Measurements from ENCODE around the gene KCNJ14. TPM values are rescaled to one million over a fixed set of nuclear protein-coding genes. Genes with fewer than 3 reads are reported as not detected.
A peak's percentile ranks its signal among the peaks of the same experiment; 100 is the strongest.

The KCNJ14 gene
- total RNA-seq, 4 donors from 2014 or later = 0.42 to 0.86 (median 0.51) TPM

- intact Hi-C loops (cut with DNase I) = no loop called here
- TF ChIP-seq EP300 (IDR thresholded peaks at IDR 0.05) (no peak), POLR2AphosphoS5 (IDR thresholded peaks at IDR 0.05) (peak in 1 of 2 donors; percentile 62)
- no peak overlapping the region for H3K27ac ChIP-seq (replicated peaks in 1 of 4)
- WGBS = 14% methylated on average over 24 of the region's 24 CpGs
- no peak for DNase-seq (ENCODE audit: extremely low spot score)
- H3K4me1 ChIP-seq = peaks cover 12 to 35% (median 23%) of the 10 kb centered on the region in 4 donors
- no peaks in the 10 kb centered on the region for H3K36me3 ChIP-seq
- H3K9me3 ChIP-seq = no peaks in the 10 kb centered on the region
- H3K4me3 ChIP-seq = peak overlapping the region; percentile 10 to 40 (median 26)
- H3K27me3 ChIP-seq = peaks cover 0 to 41% (median 29%) of the 10 kb centered on the region in 4 donors
Measured at GRCh38 chr19:48510421-48511268, 55.3 kb downstream of the KCNJ14 start.

GRCh38 chr19:48511321-48511731 is 56.0 kb downstream of the KCNJ14 start:
- Histone ChIP-seq H3K4me1 (peaks cover 12 to 35% (median 23%) of the 10 kb centered on the region in 4 donors), H3K27ac (replicated peaks in 1 of 4) (no peak overlapping the region), H3K4me3 (peak overlapping the region; percentile 10 to 40 (median 26)), H3K36me3 (no peaks in the 10 kb centered on the region), H3K27me3 (peaks cover 0 to 41% (median 29%) of the 10 kb centered on the region in 4 donors), H3K9me3 (no peaks in the 10 kb centered on the region)
- WGBS = 1% methylated on average over 14 of the region's 32 CpGs
- intact Hi-C loops (cut with DNase I) = no loop called here
- DNase-seq (ENCODE audit: extremely low spot score) = no peak
- no peak for TF ChIP-seq POLR2A (IDR thresholded peaks at IDR 0.05; ENCODE audit: low read depth)
- TF ChIP-seq EP300 (IDR thresholded peaks at IDR 0.05) = no peak
- TF ChIP-seq, protein P1, sequence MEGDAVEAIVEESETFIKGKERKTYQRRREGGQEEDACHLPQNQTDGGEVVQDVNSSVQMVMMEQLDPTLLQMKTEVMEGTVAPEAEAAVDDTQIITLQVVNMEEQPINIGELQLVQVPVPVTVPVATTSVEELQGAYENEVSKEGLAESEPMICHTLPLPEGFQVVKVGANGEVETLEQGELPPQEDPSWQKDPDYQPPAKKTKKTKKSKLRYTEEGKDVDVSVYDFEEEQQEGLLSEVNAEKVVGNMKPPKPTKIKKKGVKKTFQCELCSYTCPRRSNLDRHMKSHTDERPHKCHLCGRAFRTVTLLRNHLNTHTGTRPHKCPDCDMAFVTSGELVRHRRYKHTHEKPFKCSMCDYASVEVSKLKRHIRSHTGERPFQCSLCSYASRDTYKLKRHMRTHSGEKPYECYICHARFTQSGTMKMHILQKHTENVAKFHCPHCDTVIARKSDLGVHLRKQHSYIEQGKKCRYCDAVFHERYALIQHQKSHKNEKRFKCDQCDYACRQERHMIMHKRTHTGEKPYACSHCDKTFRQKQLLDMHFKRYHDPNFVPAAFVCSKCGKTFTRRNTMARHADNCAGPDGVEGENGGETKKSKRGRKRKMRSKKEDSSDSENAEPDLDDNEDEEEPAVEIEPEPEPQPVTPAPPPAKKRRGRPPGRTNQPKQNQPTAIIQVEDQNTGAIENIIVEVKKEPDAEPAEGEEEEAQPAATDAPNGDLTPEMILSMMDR (IDR thresholded peaks at IDR 0.05) = no peak
- TF ChIP-seq POLR2AphosphoS5 (IDR thresholded peaks at IDR 0.05) = no peak

- no peaks in the 10 kb centered on the region for H3K9me3 ChIP-seq
- no peak within 1 kb of the TSS for H3K27ac ChIP-seq (replicated peaks in 1 of 4)
- no peak for DNase-seq (ENCODE audit: extremely low spot score)
- no peaks in the 10 kb centered on the region for H3K36me3 ChIP-seq
- H3K27me3 ChIP-seq = peaks cover 0 to 41% (median 29%) of the 10 kb centered on the region in 4 donors
- intact Hi-C loops (cut with DNase I) = no loop called here
- peaks cover 12 to 35% (median 23%) of the 10 kb centered on the region in 4 donors for H3K4me1 ChIP-seq
- no peak for TF ChIP-seq POLR2AphosphoS5 (IDR thresholded peaks at IDR 0.05)
- no peak for TF ChIP-seq EP300 (IDR thresholded peaks at IDR 0.05)
- TF ChIP-seq, protein P1 (IDR thresholded peaks at IDR 0.05) = no peak
- no peak for TF ChIP-seq POLR2A (IDR thresholded peaks at IDR 0.05; ENCODE audit: low read depth)
- WGBS = 9% methylated on average over 19 of the region's 32 CpGs
- H3K4me3 ChIP-seq = peak within 1 kb of the TSS; percentile 10 to 40 (median 26)
Measured at GRCh38 chr19:48511800-48512503, 56.6 kb downstream of the KCNJ14 start, which contains the start of gene LMTK3. Gene LMTK3, minus strand, starts transcription at chr19:48511835. Its CDS starts 259 bp downstream, at chr19:48511576.

DNA sequence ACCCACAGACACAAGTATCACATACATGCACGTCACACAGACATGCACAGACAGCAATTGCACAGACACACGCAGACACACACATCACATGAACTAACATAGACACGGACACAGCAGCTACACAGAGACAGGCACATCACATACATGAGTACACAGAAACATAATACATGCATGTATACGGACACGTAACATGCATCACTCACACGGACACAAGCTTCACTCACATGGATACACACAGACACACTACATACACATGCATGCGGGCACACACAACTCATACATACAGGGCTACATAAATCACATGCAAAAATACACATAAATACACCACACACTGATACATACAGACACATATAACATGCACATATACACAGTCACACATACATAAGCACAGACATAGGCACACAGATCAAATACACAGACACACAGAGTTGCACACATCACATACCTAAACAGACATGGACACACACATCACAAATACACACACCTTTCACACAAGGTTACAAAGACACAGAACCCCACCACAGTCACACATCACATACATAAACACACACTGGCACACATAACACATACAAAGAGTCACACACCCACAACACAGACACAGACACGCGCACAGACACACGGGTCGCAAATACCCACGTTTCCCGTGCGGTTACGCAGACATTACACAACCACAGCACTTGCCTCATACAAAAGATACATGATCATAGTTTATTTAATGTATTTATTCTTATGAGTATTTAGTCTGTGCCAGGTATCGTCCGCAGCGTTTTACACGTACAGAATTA is 57.3 kb downstream of the KCNJ14 start:
- TF ChIP-seq, protein P1 (IDR thresholded peaks at IDR 0.05) = no peak
- TF ChIP-seq POLR2AphosphoS5 (IDR thresholded peaks at IDR 0.05) (no peak), POLR2A (IDR thresholded peaks at IDR 0.05; ENCODE audit: low read depth) (no peak), EP300 (IDR thresholded peaks at IDR 0.05) (no peak)
- DNase-seq (ENCODE audit: extremely low spot score) = no peak
- H3K9me3 ChIP-seq = no peaks in the 10 kb centered on the region
- no peak overlapping the region for H3K27ac ChIP-seq (replicated peaks in 1 of 4)
- intact Hi-C loops (cut with DNase I) = no loop called here
- WGBS = 55% methylated on average over 19 of the region's 19 CpGs
- H3K27me3 ChIP-seq = peaks cover 0 to 41% (median 29%) of the 10 kb centered on the region in 4 donors
- H3K36me3 ChIP-seq = no peaks in the 10 kb centered on the region
- H3K4me1 ChIP-seq = peaks cover 12 to 35% (median 23%) of the 10 kb centered on the region in 4 donors
- peak overlapping the region in 3 of 4 donors; percentile 60 to 75 (median 62) for H3K4me3 ChIP-seq
